ENCODE results near the gene CES1. TPM values are rescaled to one million over a fixed set of nuclear protein-coding genes. Genes with fewer than 3 reads are reported as not detected.

The CES1 gene
- total and polyA plus RNA-seq, 2 of the 8 experiments (the other 6 are each of a cell fraction or from before 2014, with no cell fraction given) = 0.91 to 1.2 TPM

- Histone ChIP-seq H2BK20ac (ENCODE audit: low read length) (no peak overlapping the region), H3K56ac (replicated peaks; ENCODE audit: insufficient read length, low read depth, low read length) (no peak overlapping the region), H3K36me3 (ENCODE audit: control insufficient read depth in 2 of 4, insufficient read depth in 4 of 4, low read length in 3 of 4) (no peaks in the 10 kb centered on the region), H3K9ac (replicated peaks in 1 of 4; ENCODE audit: extremely low read depth in 1 of 4, low read depth in 3 of 4, low read length in 3 of 4) (no peak overlapping the region), H2BK120ac (replicated peaks; ENCODE audit: low read depth, low read length) (no peak overlapping the region), H3K4me3 (ENCODE audit: extremely low read depth in 1 of 4, insufficient read depth in 2 of 4, low read depth in 3 of 4, low read length in 4 of 4) (no peak overlapping the region), H3K14ac (ENCODE audit: insufficient read length) (no peak overlapping the region), H3K27me3 (replicated peaks in 1 of 4; ENCODE audit: control insufficient read depth in 3 of 4, extremely low read depth in 1 of 4, insufficient read depth in 3 of 4, low read length in 3 of 4) (no peaks in the 10 kb centered on the region; a peak in 1 of 7 replicates), H4K20me1 (replicated peaks in 1 of 2; ENCODE audit: control insufficient read depth in 1 of 2, insufficient read depth in 2 of 2, low read length in 2 of 2) (no peaks in the 10 kb centered on the region), H4K5ac (ENCODE audit: insufficient read length, low read depth, low read length) (no peak overlapping the region), H2BK5ac (ENCODE audit: low read depth, low read length) (no peak overlapping the region), H3K18ac (ENCODE audit: extremely low read depth, low read length) (no peak overlapping the region), H3K79me1 (ENCODE audit: low read depth, low read length) (no peaks in the 10 kb centered on the region), H3K4me2 (ENCODE audit: insufficient read depth in 1 of 2, low read depth in 2 of 2, low read length in 2 of 2) (no peak overlapping the region), H2AK5ac (ENCODE audit: low read depth, low read length) (no peak overlapping the region), H3K27ac (ENCODE audit: low read depth, low read length) (no peak overlapping the region), H3K79me2 (ENCODE audit: control insufficient read depth in 1 of 2, insufficient read depth in 2 of 2, low read length in 2 of 2) (no peaks in the 10 kb centered on the region), H2BK12ac (ENCODE audit: low read depth, low read length) (no peak overlapping the region), H3K9me3 (ENCODE audit: insufficient read depth in 2 of 2, low read depth in 1 of 2, low read length in 1 of 2) (no peaks in the 10 kb centered on the region), H4K8ac (ENCODE audit: extremely low read depth, insufficient read depth, low read length) (no peak overlapping the region), H2BK15ac (ENCODE audit: low read length) (no peak overlapping the region), H4K91ac (replicated peaks; ENCODE audit: insufficient read length, low read length) (no peak overlapping the region), H3K4ac (replicated peaks; ENCODE audit: insufficient read length, low read depth, low read length) (no peak overlapping the region), H3K23ac (ENCODE audit: insufficient read length) (no peak overlapping the region), H3K4me1 (replicated peaks in 1 of 4; ENCODE audit: control insufficient read depth in 3 of 4, insufficient read depth in 4 of 4, low read length in 3 of 4) (no peaks in the 10 kb centered on the region), H2AFZ (ENCODE audit: low read length) (no peak overlapping the region), H3K23me2 (ENCODE audit: low read depth, low read length) (no peaks in the 10 kb centered on the region; the same call in 1 of the 2 replicates)
- POLR2A ChIA-PET (ENCODE audit: partially characterized antibody) = no interaction called here
- WGBS, 2 experiments (ENCODE audit: extremely low coverage in 1 of 2, insufficient coverage in 1 of 2, insufficient read length in 1 of 2, insufficient replicate concordance in 2 of 2, low coverage in 1 of 2, low lambda C conversion rate in 2 of 2, missing lambda C conversion rate in 1 of 2) = 92% methylated on average over 3 of the region's 4 CpGs; no CpG with 5 or more reads in 1 of the 2 experiments
- no peak for FAIRE-seq
- CTCF ChIA-PET (ENCODE audit: partially characterized antibody) = interaction anchor here (0.7 kb wide), 1 partner anchor 11 kb away, joined by 4 read pairs; no protein-coding TSS in a partner anchor
- DNase-seq (ENCODE audit: low read depth in 1 of 2, low spot score in 2 of 2) = no peak
- TF ChIP-seq KDM1A (IDR thresholded peaks at IDR 0.05; ENCODE audit: borderline replicate concordance, low read length) (no peak), RFX5 (IDR thresholded peaks at IDR 0.05; ENCODE audit: borderline replicate concordance, low read depth, low read length) (no peak), KDM5A (IDR thresholded peaks at IDR 0.05; ENCODE audit: low read length) (no peak), SP2 (IDR thresholded peaks at IDR 0.05; ENCODE audit: low read length) (no peak), GABPA (IDR thresholded peaks at IDR 0.05; ENCODE audit: borderline replicate concordance, insufficient read depth, low read length) (no peak), EZH2 (IDR thresholded peaks at IDR 0.05; ENCODE audit: low read depth, low read length, severe bottlenecking) (no peak), TBP (IDR thresholded peaks at IDR 0.05; ENCODE audit: low read depth, low read length) (no peak), BRCA1 (IDR thresholded peaks at IDR 0.05; ENCODE audit: low read depth, low read length) (no peak), POU5F1 (IDR thresholded peaks at IDR 0.05; ENCODE audit: low read depth, low read length) (no peak), JUND (IDR thresholded peaks at IDR 0.05; ENCODE audit: low read length) (no peak), CHD1 (IDR thresholded peaks at IDR 0.05; ENCODE audit: low read depth, low read length) (no peak), CREB1 (IDR thresholded peaks at IDR 0.05) (no peak), MAFK (IDR thresholded peaks at IDR 0.05; ENCODE audit: low read depth, low read length) (no peak), SAP30 (IDR thresholded peaks at IDR 0.05; ENCODE audit: insufficient read depth, insufficient replicate concordance, low read length) (no peak), NRF1 (IDR thresholded peaks at IDR 0.05; ENCODE audit: low read depth, low read length) (no peak), RBBP5 (IDR thresholded peaks at IDR 0.05; ENCODE audit: borderline replicate concordance, low read depth, low read length) (no peak)
Measured at GRCh38 chr16:55815320-55815719, 17.6 kb downstream of the CES1 start.

Data from H1 (cell line).